HepG2 (cell line): ENCODE measurements around the gene NNMT. TPM values are rescaled to one million over a fixed set of nuclear protein-coding genes. Genes with fewer than 3 reads are reported as not detected.

Experiments used
- ATAC-seq: fragments of 200-7000 bp; cut with Tn5 transposase; 3 replicates; pipeline ENCODE4 v1.9.1; 2020; ENCODE audit warnings: mild to moderate bottlenecking, moderate library complexity
- BruUV-seq: library from RNA; stranded (reverse); fragments of 400-500 nt; replicated peaks from 2 replicates; lab custom pipeline; 2021; lab: Mats Ljungman, UMichigan
- CTCF ChIA-PET: fragments of 300-600 bp; formaldehyde crosslinking; extraction: SDS; loops from one replicate; lab custom pipeline; 2021; ENCODE audit warnings: low total read pairs, inconsistent platforms, low intra/inter-chr PET ratio; lab: Yijun Ruan, JAX
- POLR2A ChIA-PET: fragments of 350-600 bp; sonication (Branson Sonifier 250); formaldehyde crosslinking; loops from one replicate; lab custom pipeline; 2020; ENCODE audit warnings: antibody characterized with exemption, inconsistent platforms; lab: Yijun Ruan, JAX
- DNase-seq: peaks from one replicate; pipeline ENCODE4 v3.0.0-alpha.2; 2015; ENCODE audit warnings: low spot score
- FAIRE-seq: peaks from 3 replicates; lab custom pipeline; 2011; peaks lifted over from hg19 to GRCh38; lab: Jason Lieb, UNC
- H2AFZ ChIP-seq: one replicate; pipeline ENCODE4 v1.6.1; 2011; ENCODE audit warnings: low read length, inconsistent platforms
- H3K27ac ChIP-seq: fragments of 300-600 bp; 3 replicates; pipeline ENCODE4 v1.8.0; 2011; ENCODE audit warnings: mixed run types, mild to moderate bottlenecking, mixed read lengths, low read length, inconsistent platforms; ENCODE audit not compliant: insufficient read depth; ENCODE audit errors: extremely low read length
- H3K27me3 ChIP-seq, 2 experiments: fragments of 200-600 bp in 1 of 2; 2 replicates in 1 of 2; 3 replicates in 1 of 2; pipeline versions ENCODE4 v1.6.0 to v1.8.0; 2011; ENCODE audit warnings: low read length in 2 of 2, mild to moderate bottlenecking in 2 of 2, moderate library complexity in 2 of 2, inconsistent platforms in 1 of 2; ENCODE audit not compliant: insufficient read depth in 2 of 2, control insufficient read depth in 1 of 2
- H3K36me3 ChIP-seq, 2 experiments: fragments of 200-600 bp in 1 of 2; replicated peaks in 1 of 2; 2 replicates in 1 of 2; 3 replicates in 1 of 2; pipeline versions ENCODE4 v1.5.1 to v1.8.0; 2011; ENCODE audit warnings: low read length in 2 of 2, inconsistent platforms in 1 of 2; ENCODE audit not compliant: insufficient read depth in 2 of 2, control insufficient read depth in 1 of 2
- H3K4me1 ChIP-seq: 2 replicates; pipeline ENCODE4 v1.5.1; 2012; ENCODE audit warnings: low read length, inconsistent platforms; ENCODE audit not compliant: insufficient read depth
- H3K4me2 ChIP-seq: 2 replicates; pipeline ENCODE4 v1.6.0; 2011; ENCODE audit warnings: low read depth, low read length, inconsistent platforms
- H3K4me3 ChIP-seq, 3 experiments: fragments of 200-600 bp in 1 of 3; sonication (generic), shearing (Covaris generic) in 1 of 3; replicated peaks in 1 of 3; 2 replicates each; pipeline ENCODE4 v1.5.1; 2011 to 2016; ENCODE audit warnings: low read length in 3 of 3, inconsistent platforms in 2 of 3, low read depth in 2 of 3, mild to moderate bottlenecking in 2 of 3, control low read depth in 1 of 3, mixed read lengths in 1 of 3; ENCODE audit not compliant: insufficient read depth in 1 of 3
- H3K79me2 ChIP-seq: one replicate; pipeline ENCODE4 v1.6.1; 2011; ENCODE audit warnings: low read length, inconsistent platforms; ENCODE audit not compliant: insufficient read depth
- H3K9ac ChIP-seq: 2 replicates; pipeline ENCODE4 v1.6.0; 2011; ENCODE audit warnings: mild to moderate bottlenecking, low read depth, low read length, inconsistent platforms; ENCODE audit not compliant: insufficient read depth
- H3K9me3 ChIP-seq: 2 replicates; pipeline ENCODE4 v1.5.1; 2012; ENCODE audit warnings: mild to moderate bottlenecking, low read length
- H4K20me1 ChIP-seq: 2 replicates; pipeline ENCODE4 v1.6.0; 2011; ENCODE audit warnings: inconsistent platforms, mild to moderate bottlenecking, low read length, moderate library complexity; ENCODE audit not compliant: insufficient read depth
- AGO2 ChIP-seq: fragments of 200-400 bp; formaldehyde crosslinking; optimal IDR thresholded peaks from 2 replicates; pipeline ENCODE3; 2017; ENCODE audit warnings: mild to moderate bottlenecking, low read depth, low read length, moderate library complexity
- CBX1 ChIP-seq: IDR thresholded peaks from one replicate; pipeline ENCODE4 v1.6.1; 2016; ENCODE audit warnings: antibody characterized with exemption, low read depth
- GPN1 ChIP-seq: sonication (generic); formaldehyde crosslinking; IDR thresholded peaks from 2 replicates; pipeline ENCODE4 v1.5.1; 2020; ENCODE audit warnings: missing genetic modification reagents, borderline replicate concordance
- RFXANK ChIP-seq: IDR thresholded peaks from 2 replicates; pipeline ENCODE4 v1.6.1; 2016
- SMAD9 ChIP-seq: sonication (generic); formaldehyde crosslinking; IDR thresholded peaks from 2 replicates; pipeline ENCODE4 v1.5.1; 2020; ENCODE audit warnings: mild to moderate bottlenecking, missing genetic modification reagents
- SYNCRIP ChIP-seq: fragments of 200-400 bp; formaldehyde crosslinking; IDR thresholded peaks from 2 replicates; pipeline ENCODE4 v1.6.1; 2018; ENCODE audit warnings: mild to moderate bottlenecking, low read depth, low read length; ENCODE audit not compliant: insufficient read depth
- ZFX ChIP-seq: sonication (generic); formaldehyde crosslinking; IDR thresholded peaks from 2 replicates; pipeline ENCODE4 v1.4.0; 2020; ENCODE audit warnings: mild to moderate bottlenecking, low read depth, missing genetic modification reagents, moderate library complexity
- ZNF768 ChIP-seq: sonication (generic); formaldehyde crosslinking; IDR thresholded peaks from 2 replicates; pipeline ENCODE4 v1.4.0; 2020; ENCODE audit warnings: missing genetic modification reagents
- ZNF878 ChIP-seq: sonication (generic); formaldehyde crosslinking; IDR thresholded peaks from 2 replicates; pipeline ENCODE4 v1.8.1; 2023; ENCODE audit warnings: mild to moderate bottlenecking, missing genetic modification reagents, moderate library complexity
- WGBS: methylation state at CpG from one replicate; pipeline ENCODE4 v1.1.6; 2017; ENCODE audit warnings: low lambda C conversion rate; 5-methylcytosine and 5-hydroxymethylcytosine counted together
- in situ Hi-C: cut with HindIII; loops from 2 replicates; pipeline ENCODE4 v1.10.0; 2017; ENCODE audit warnings: low pct_unique_long_range_greater_than_20kb; ENCODE audit not compliant: extremely low pct_ligation_motif_present
- intact Hi-C: fragments of 100-400 bp; cut with micrococcal nuclease; formaldehyde crosslinking; loops from one replicate; pipeline ENCODE4 v1.10.0; 2022; ENCODE audit not compliant: unreplicated experiment
- polyA plus RNA-seq, 8 experiments: library from polyadenylated mRNA; depleted of rRNA in 3 of 8; stranded (reverse) in 7 of 8; unstranded in 1 of 8; fragments of >200 nt; fragmentation: Illumina TruSeq in 4 of 8; extraction: Trizol in 4 of 8; gene quantifications; 2 replicates each; pipeline versions ENCODE4 v1.2.1 to v1.2.3, GENCODE V29; 2011 to 2016; ENCODE audit warnings: low read depth in 4 of 8, missing spikeins in 1 of 8, mixed read lengths in 1 of 8; ENCODE audit not compliant: insufficient read depth in 1 of 8
- total RNA-seq, 5 experiments: library from RNA; depleted of rRNA; stranded (reverse); fragments of >200 nt; fragmentation: Illumina TruSeq; extraction: Trizol; gene quantifications; 2 replicates each; pipeline ENCODE4 v1.2.3, GENCODE V29; 2016; ENCODE audit warnings: low read depth in 1 of 5
- TF ChIP-seq, protein P1 (sequence below): sonication (generic); formaldehyde crosslinking; IDR thresholded peaks from 2 replicates; pipeline ENCODE4 v1.5.0; 2020; ENCODE audit warnings: missing genetic modification reagents, mild to moderate bottlenecking, borderline replicate concordance
- TF ChIP-seq, protein P2 (sequence below): sonication (generic); formaldehyde crosslinking; IDR thresholded peaks from 2 replicates; pipeline ENCODE4 v1.8.0; 2022; ENCODE audit warnings: low read depth, missing genetic modification reagents
- TF ChIP-seq, protein P3 (sequence below): sonication (generic); formaldehyde crosslinking; IDR thresholded peaks from 2 replicates; pipeline ENCODE4 v1.4.0; 2020; ENCODE audit warnings: missing genetic modification reagents
- TF ChIP-seq, protein P4 (sequence below): sonication (generic); formaldehyde crosslinking; IDR thresholded peaks from 2 replicates; pipeline ENCODE4 v1.8.0; 2022; ENCODE audit warnings: mild to moderate bottlenecking, missing genetic modification reagents, borderline replicate concordance
- TF ChIP-seq, protein P5 (sequence below): sonication (generic); formaldehyde crosslinking; conservative IDR thresholded peaks from 2 replicates; pipeline ENCODE4 v1.8.0; 2022; ENCODE audit warnings: missing genetic modification reagents
- TF ChIP-seq, protein P6 (sequence below): sonication (generic); formaldehyde crosslinking; IDR thresholded peaks from 2 replicates; pipeline ENCODE4 v1.8.0; 2022; ENCODE audit warnings: mild to moderate bottlenecking, missing genetic modification reagents
- TF ChIP-seq, protein P7 (sequence below): sonication (generic); formaldehyde crosslinking; IDR thresholded peaks from 2 replicates; pipeline ENCODE4 v1.4.0; 2020; ENCODE audit warnings: missing genetic modification reagents

The NNMT gene
- total and polyA plus RNA-seq, 2 of the 13 experiments (the other 11 are each of a cell fraction or from before 2014, with no cell fraction given), result 0.13 TPM; not detected in 1

DNA sequence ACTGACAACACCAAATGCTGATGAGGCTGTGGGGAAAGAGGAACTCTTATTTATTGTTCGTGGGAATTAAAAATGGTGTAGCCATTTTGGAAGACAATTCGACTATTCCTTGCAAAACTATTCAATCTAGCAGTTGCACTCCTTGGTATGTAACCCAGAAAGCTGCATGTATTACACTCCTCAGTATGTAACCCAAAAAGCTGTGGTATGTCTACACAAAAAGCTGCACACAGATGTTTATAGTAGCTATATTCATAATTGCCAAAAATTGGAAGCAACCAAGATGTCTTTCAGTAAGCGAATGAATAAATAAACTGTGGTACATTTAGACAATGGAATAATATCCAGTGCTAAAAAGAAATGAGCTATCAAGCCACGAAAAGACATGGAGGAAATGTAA is 4.9 kb downstream of the NNMT start:
- no peak overlapping the region for H3K27ac ChIP-seq
- H3K27me3 ChIP-seq, result peaks cover 0 to 4% of the 10 kb centered on the region in 2 experiments; a peak in 1 of 5 replicates
- CTCF ChIA-PET, result no interaction called here
- in situ Hi-C loops, result no loop called here
- H3K9ac ChIP-seq, result no peak overlapping the region
- intact Hi-C loops, result no loop called here
- no TSS peak for BruUV-seq
- peaks cover 14% of the 10 kb centered on the region for H3K4me1 ChIP-seq
- H3K9me3 ChIP-seq, result no peaks in the 10 kb centered on the region
- no peak overlapping the region for H3K4me3 ChIP-seq
- WGBS, result 1% methylated on average over 4 of the region's 4 CpGs
- no peaks in the 10 kb centered on the region for H4K20me1 ChIP-seq
- FAIRE-seq (no peak), ATAC-seq (no peak), DNase-seq (no peak)
- H2AFZ ChIP-seq, result no peak overlapping the region
- no peak overlapping the region for H3K4me2 ChIP-seq
- H3K79me2 ChIP-seq, result no peaks in the 10 kb centered on the region
- POLR2A ChIA-PET, result no interaction called here
- no peaks in the 10 kb centered on the region for H3K36me3 ChIP-seq
- no peak for TF ChIP-seq RFXANK (CRISPR knock-in tag)
- no peak for TF ChIP-seq CBX1
- TF ChIP-seq ZFX (CRISPR knock-in tag), result no peak
- TF ChIP-seq AGO2, result no peak
- TF ChIP-seq SYNCRIP, result no peak
- no peak for TF ChIP-seq SMAD9 (CRISPR knock-in tag)
- TF ChIP-seq, protein P1, sequence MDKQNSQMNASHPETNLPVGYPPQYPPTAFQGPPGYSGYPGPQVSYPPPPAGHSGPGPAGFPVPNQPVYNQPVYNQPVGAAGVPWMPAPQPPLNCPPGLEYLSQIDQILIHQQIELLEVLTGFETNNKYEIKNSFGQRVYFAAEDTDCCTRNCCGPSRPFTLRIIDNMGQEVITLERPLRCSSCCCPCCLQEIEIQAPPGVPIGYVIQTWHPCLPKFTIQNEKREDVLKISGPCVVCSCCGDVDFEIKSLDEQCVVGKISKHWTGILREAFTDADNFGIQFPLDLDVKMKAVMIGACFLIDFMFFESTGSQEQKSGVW, result no peak
- TF ChIP-seq, protein P2, sequence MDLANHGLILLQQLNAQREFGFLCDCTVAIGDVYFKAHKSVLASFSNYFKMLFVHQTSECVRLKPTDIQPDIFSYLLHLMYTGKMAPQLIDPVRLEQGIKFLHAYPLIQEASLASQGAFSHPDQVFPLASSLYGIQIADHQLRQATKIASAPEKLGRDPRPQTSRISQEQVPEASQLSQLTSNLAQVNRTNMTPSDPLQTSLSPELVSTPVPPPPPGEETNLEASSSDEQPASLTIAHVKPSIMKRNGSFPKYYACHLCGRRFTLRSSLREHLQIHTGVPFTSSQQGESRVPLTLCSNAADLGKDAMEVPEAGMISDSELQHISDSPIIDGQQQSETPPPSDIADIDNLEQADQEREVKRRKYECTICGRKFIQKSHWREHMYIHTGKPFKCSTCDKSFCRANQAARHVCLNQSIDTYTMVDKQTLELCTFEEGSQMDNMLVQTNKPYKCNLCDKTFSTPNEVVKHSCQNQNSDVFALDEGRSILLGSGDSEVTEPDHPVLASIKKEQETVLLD (CRISPR knock-in tag), result no peak
- TF ChIP-seq, protein P3, sequence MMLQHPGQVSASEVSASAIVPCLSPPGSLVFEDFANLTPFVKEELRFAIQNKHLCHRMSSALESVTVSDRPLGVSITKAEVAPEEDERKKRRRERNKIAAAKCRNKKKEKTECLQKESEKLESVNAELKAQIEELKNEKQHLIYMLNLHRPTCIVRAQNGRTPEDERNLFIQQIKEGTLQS (CRISPR knock-in tag), result no peak
- TF ChIP-seq, protein P4, sequence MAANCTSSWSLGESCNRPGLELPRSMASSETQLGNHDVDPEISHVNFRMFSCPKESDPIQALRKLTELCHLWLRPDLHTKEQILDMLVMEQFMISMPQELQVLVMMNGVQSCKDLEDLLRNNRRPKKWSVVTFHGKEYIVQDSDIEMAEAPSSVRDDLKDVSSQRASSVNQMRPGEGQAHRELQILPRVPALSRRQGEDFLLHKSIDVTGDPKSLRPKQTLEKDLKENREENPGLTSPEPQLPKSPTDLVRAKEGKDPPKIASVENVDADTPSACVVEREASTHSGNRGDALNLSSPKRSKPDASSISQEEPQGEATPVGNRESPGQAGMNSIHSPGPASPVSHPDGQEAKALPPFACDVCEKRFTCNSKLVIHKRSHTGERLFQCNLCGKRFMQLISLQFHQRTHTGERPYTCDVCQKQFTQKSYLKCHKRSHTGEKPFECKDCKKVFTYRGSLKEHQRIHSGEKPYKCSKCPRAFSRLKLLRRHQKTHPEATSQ (CRISPR knock-in tag), result no peak
- no peak for TF ChIP-seq GPN1 (CRISPR knock-in tag)
- TF ChIP-seq, protein P5, sequence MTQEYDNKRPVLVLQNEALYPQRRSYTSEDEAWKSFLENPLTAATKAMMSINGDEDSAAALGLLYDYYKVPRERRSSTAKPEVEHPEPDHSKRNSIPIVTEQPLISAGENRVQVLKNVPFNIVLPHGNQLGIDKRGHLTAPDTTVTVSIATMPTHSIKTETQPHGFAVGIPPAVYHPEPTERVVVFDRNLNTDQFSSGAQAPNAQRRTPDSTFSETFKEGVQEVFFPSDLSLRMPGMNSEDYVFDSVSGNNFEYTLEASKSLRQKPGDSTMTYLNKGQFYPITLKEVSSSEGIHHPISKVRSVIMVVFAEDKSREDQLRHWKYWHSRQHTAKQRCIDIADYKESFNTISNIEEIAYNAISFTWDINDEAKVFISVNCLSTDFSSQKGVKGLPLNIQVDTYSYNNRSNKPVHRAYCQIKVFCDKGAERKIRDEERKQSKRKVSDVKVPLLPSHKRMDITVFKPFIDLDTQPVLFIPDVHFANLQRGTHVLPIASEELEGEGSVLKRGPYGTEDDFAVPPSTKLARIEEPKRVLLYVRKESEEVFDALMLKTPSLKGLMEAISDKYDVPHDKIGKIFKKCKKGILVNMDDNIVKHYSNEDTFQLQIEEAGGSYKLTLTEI (CRISPR knock-in tag), result no peak
- TF ChIP-seq, protein P6, sequence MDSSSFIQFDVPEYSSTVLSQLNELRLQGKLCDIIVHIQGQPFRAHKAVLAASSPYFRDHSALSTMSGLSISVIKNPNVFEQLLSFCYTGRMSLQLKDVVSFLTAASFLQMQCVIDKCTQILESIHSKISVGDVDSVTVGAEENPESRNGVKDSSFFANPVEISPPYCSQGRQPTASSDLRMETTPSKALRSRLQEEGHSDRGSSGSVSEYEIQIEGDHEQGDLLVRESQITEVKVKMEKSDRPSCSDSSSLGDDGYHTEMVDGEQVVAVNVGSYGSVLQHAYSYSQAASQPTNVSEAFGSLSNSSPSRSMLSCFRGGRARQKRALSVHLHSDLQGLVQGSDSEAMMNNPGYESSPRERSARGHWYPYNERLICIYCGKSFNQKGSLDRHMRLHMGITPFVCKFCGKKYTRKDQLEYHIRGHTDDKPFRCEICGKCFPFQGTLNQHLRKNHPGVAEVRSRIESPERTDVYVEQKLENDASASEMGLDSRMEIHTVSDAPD, result no peak
- TF ChIP-seq, protein P7, sequence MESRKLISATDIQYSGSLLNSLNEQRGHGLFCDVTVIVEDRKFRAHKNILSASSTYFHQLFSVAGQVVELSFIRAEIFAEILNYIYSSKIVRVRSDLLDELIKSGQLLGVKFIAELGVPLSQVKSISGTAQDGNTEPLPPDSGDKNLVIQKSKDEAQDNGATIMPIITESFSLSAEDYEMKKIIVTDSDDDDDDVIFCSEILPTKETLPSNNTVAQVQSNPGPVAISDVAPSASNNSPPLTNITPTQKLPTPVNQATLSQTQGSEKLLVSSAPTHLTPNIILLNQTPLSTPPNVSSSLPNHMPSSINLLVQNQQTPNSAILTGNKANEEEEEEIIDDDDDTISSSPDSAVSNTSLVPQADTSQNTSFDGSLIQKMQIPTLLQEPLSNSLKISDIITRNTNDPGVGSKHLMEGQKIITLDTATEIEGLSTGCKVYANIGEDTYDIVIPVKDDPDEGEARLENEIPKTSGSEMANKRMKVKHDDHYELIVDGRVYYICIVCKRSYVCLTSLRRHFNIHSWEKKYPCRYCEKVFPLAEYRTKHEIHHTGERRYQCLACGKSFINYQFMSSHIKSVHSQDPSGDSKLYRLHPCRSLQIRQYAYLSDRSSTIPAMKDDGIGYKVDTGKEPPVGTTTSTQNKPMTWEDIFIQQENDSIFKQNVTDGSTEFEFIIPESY (CRISPR knock-in tag), result no peak
- TF ChIP-seq ZNF878 (CRISPR knock-in tag), result no peak
- no peak for TF ChIP-seq ZNF768 (CRISPR knock-in tag)
